ENCODE data around the gene NIPBL. TPM values are rescaled to one million over a fixed set of nuclear protein-coding genes. Genes with fewer than 3 reads are reported as not detected.
A peak's percentile ranks its signal among the peaks of the same experiment; 100 is the strongest.

NIPBL gene
- polyA plus RNA-seq, 1 of the 3 experiments (the other 2 are of a cell fraction): 5.2 TPM

DNA sequence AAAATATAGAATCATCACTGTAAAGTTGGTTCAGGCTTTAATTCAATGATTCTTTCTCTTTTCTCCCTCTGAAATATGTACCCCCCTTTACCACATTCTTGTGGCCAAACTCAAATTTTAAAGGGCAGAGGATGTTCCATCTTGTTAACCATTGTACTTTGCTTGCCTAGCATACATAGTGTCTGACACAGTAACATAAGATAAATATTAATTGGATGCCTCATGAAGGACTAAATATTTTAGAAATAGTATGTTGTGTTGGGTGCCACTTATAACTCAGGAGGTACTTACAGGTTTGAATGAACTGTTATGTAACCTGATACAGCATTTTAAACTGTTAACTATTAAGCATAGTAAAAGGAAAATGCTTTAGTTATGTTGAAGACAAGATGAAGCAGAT is 71.5 kb downstream of the NIPBL start:
- POLR2A ChIA-PET: no interaction called here
- Histone ChIP-seq H3K9me2 (no peaks in the 10 kb centered on the region), H3K9me3 (no peaks in the 10 kb centered on the region), H4K20me1 (ENCODE audit: insufficient read depth) (peaks cover 76% of the 10 kb centered on the region), H3K36me3 (replicated peaks in 1 of 2; ENCODE audit: control insufficient read depth in 1 of 2, insufficient read depth in 2 of 2, low read length in 1 of 2) (peaks cover 0 to 7% of the 10 kb centered on the region in 2 experiments), H3K79me2 (ENCODE audit: insufficient read depth) (peaks cover 93% of the 10 kb centered on the region), H3K27me3 (ENCODE audit: insufficient read depth) (no peaks in the 10 kb centered on the region), H3K4me1 (ENCODE audit: control insufficient read depth in 1 of 2, insufficient read depth in 2 of 2, low read depth in 1 of 2, low read length in 1 of 2) (peaks cover 5 to 50% of the 10 kb centered on the region in 2 experiments; a peak in 2 of 4 replicates), H3F3A (replicated peaks; ENCODE audit: insufficient read depth) (peaks cover 33% of the 10 kb centered on the region), H3K4me2 (no peak overlapping the region), H3K27ac (ENCODE audit: low read depth in 2 of 2, low read length in 1 of 2) (peak overlapping the region in 1 of 2 experiments; percentile 20; a peak in 2 of 4 replicates), H3K4me3 (ENCODE audit: low read depth in 2 of 2, low read length in 1 of 2) (no peak overlapping the region), H3K9ac (no peak overlapping the region), H2AFZ (ENCODE audit: low read depth) (no peak overlapping the region)
- CTCF ChIA-PET: interaction anchor here (1.8 kb wide), 1 partner anchor 58 kb away, joined by 5 read pairs; no protein-coding TSS in a partner anchor
- 0 out of 2 replicates have a peak, but pooled peaks have one; percentile 8 for TF ChIP-seq TCF12 (IDR thresholded peaks at IDR 0.05)
- TF ChIP-seq TAF1 (IDR thresholded peaks at IDR 0.05; ENCODE audit: borderline replicate concordance, low read depth, low read length): no peak
- 0 out of 4 replicates have a peak, but pooled peaks of 1 of the 2 experiments have one; percentile 9 for TF ChIP-seq EP300 (IDR thresholded peaks at IDR 0.05; ENCODE audit: borderline replicate concordance in 1 of 2, low read depth in 1 of 2, low read length in 1 of 2)
- DNase-seq: no peak

DNA sequence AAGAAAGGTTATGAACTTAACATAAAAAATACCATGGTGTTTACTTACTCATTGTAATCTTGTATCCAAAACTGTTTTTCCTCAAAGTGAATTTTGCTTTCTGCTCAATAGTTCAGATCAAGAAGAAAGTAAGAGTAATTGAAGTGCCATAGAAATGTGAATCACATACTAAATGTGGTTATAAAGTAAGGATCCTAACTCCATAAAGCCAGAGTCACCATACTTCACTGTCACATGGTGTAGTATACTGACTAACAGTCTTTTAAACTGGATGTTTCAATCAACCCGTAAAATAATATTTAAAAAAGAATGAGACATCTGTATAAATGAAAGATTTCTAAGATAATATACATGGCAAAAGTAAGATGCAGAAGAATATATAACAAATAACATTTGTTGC is 72.1 kb downstream of the NIPBL start:
- peaks cover 5 to 55% of the 10 kb centered on the region in 2 experiments; a peak in 2 of 4 replicates for H3K4me1 ChIP-seq (ENCODE audit: control insufficient read depth in 1 of 2, insufficient read depth in 2 of 2, low read depth in 1 of 2, low read length in 1 of 2)
- H3K9me2 ChIP-seq: no peaks in the 10 kb centered on the region
- TF ChIP-seq GATA2 (CRISPR knock-in tag; IDR thresholded peaks at IDR 0.05): no peak
- TF ChIP-seq SMC3 (IDR thresholded peaks at IDR 0.05; ENCODE audit: low read depth, low read length): no peak
- no peak for TF ChIP-seq POLR2AphosphoS5 (IDR thresholded peaks at IDR 0.05; ENCODE audit: low read depth, low read length)
- TF ChIP-seq, protein P1, sequence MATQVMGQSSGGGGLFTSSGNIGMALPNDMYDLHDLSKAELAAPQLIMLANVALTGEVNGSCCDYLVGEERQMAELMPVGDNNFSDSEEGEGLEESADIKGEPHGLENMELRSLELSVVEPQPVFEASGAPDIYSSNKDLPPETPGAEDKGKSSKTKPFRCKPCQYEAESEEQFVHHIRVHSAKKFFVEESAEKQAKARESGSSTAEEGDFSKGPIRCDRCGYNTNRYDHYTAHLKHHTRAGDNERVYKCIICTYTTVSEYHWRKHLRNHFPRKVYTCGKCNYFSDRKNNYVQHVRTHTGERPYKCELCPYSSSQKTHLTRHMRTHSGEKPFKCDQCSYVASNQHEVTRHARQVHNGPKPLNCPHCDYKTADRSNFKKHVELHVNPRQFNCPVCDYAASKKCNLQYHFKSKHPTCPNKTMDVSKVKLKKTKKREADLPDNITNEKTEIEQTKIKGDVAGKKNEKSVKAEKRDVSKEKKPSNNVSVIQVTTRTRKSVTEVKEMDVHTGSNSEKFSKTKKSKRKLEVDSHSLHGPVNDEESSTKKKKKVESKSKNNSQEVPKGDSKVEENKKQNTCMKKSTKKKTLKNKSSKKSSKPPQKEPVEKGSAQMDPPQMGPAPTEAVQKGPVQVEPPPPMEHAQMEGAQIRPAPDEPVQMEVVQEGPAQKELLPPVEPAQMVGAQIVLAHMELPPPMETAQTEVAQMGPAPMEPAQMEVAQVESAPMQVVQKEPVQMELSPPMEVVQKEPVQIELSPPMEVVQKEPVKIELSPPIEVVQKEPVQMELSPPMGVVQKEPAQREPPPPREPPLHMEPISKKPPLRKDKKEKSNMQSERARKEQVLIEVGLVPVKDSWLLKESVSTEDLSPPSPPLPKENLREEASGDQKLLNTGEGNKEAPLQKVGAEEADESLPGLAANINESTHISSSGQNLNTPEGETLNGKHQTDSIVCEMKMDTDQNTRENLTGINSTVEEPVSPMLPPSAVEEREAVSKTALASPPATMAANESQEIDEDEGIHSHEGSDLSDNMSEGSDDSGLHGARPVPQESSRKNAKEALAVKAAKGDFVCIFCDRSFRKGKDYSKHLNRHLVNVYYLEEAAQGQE (IDR thresholded peaks at IDR 0.05; ENCODE audit: low read depth, low read length): no peak
- no peak for TF ChIP-seq NFIC (IDR thresholded peaks at IDR 0.05; ENCODE audit: borderline replicate concordance)
- no peak for TF ChIP-seq IRF3 (IDR thresholded peaks at IDR 0.05; ENCODE audit: low read depth, low read length)
- no peak for TF ChIP-seq GABPA (IDR thresholded peaks at IDR 0.05; ENCODE audit: low read depth)
- TF ChIP-seq RCOR1 (IDR thresholded peaks at IDR 0.05; ENCODE audit: low read length): no peak
- TF ChIP-seq, protein P2, sequence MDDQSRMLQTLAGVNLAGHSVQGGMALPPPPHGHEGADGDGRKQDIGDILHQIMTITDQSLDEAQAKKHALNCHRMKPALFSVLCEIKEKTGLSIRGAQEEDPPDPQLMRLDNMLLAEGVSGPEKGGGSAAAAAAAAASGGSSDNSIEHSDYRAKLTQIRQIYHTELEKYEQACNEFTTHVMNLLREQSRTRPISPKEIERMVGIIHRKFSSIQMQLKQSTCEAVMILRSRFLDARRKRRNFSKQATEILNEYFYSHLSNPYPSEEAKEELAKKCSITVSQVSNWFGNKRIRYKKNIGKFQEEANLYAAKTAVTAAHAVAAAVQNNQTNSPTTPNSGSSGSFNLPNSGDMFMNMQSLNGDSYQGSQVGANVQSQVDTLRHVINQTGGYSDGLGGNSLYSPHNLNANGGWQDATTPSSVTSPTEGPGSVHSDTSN (IDR thresholded peaks at IDR 0.05): no peak
- no peak for TF ChIP-seq NRF1 (IDR thresholded peaks at IDR 0.05; ENCODE audit: low read depth, low read length)
- TF ChIP-seq ELF1 (IDR thresholded peaks at IDR 0.05): no peak
- no peak for TF ChIP-seq RXRA (IDR thresholded peaks at IDR 0.05; ENCODE audit: borderline replicate concordance, low read depth)
- TF ChIP-seq FOSL2 (IDR thresholded peaks at IDR 0.05; ENCODE audit: borderline replicate concordance, low read depth): no peak
- no peak for TF ChIP-seq EZH2phosphoT487 (IDR thresholded peaks at IDR 0.05; ENCODE audit: borderline replicate concordance, low read depth)
- no peak for TF ChIP-seq JUND (IDR thresholded peaks at IDR 0.05)
- TF ChIP-seq RFX5 (IDR thresholded peaks at IDR 0.05; ENCODE audit: low read length): no peak
- H3K4me2 ChIP-seq: no peak overlapping the region
- WGBS (ENCODE audit: low lambda C conversion rate): 85% methylated on average over 1 of the region's 1 CpG
- no peaks in the 10 kb centered on the region for H3K27me3 ChIP-seq (ENCODE audit: insufficient read depth)
- H2AFZ ChIP-seq (ENCODE audit: low read depth): no peak overlapping the region
- peaks cover 27% of the 10 kb centered on the region for H3F3A ChIP-seq (replicated peaks; ENCODE audit: insufficient read depth)
- H3K4me3 ChIP-seq (ENCODE audit: low read depth in 2 of 2, low read length in 1 of 2): no peak overlapping the region
- ChIA-PET CTCF (no interaction called here), POLR2A (no interaction called here)
- peak overlapping the region in 1 of 2 experiments; percentile 20; a peak in 2 of 4 replicates for H3K27ac ChIP-seq (ENCODE audit: low read depth in 2 of 2, low read length in 1 of 2)
- no peak for DNase-seq
- peaks cover 0 to 7% of the 10 kb centered on the region in 2 experiments for H3K36me3 ChIP-seq (replicated peaks in 1 of 2; ENCODE audit: control insufficient read depth in 1 of 2, insufficient read depth in 2 of 2, low read length in 1 of 2)
- H4K20me1 ChIP-seq (ENCODE audit: insufficient read depth): peaks cover 73% of the 10 kb centered on the region
- no peak overlapping the region for H3K9ac ChIP-seq
- no peaks in the 10 kb centered on the region for H3K9me3 ChIP-seq
- peaks cover 94% of the 10 kb centered on the region for H3K79me2 ChIP-seq (ENCODE audit: insufficient read depth)

Data from SK-N-SH (cell line).